CD14-positive monocyte (primary cell): ENCODE measurements around the gene TMEM61. TPM values are rescaled to one million over a fixed set of nuclear protein-coding genes. Genes with fewer than 3 reads are reported as not detected.

Experiments used
- DNase-seq, 3 donors: peaks; one replicate each; pipeline ENCODE4 v3.0.0-alpha.2; 2011 to 2022
- H2AFZ ChIP-seq: 2 replicates; pipeline ENCODE4 v1.6.0; 2012; ENCODE audit warnings: mild to moderate bottlenecking, low read depth, low read length, inconsistent platforms; ENCODE audit not compliant: insufficient read depth, poor library complexity, severe bottlenecking
- H3K27ac ChIP-seq, 2 donors: 1 replicate in 1 of 2; 2 replicates in 1 of 2; pipeline ENCODE4 v1.5.1; 2012 to 2013; ENCODE audit warnings: low read length in 2 of 2, control low read depth in 1 of 2, inconsistent platforms in 1 of 2, low read depth in 1 of 2, mild to moderate bottlenecking in 1 of 2
- H3K27me3 ChIP-seq, 2 donors: one replicate each; pipeline versions ENCODE4 v1.6.0 to v1.6.1; 2011 to 2013; ENCODE audit warnings: low read length in 2 of 2; ENCODE audit not compliant: control insufficient read depth in 2 of 2, insufficient read depth in 2 of 2
- H3K36me3 ChIP-seq, 2 donors: replicated peaks in 1 of 2; 1 replicate in 1 of 2; 2 replicates in 1 of 2; pipeline versions ENCODE4 v1.5.1 to v1.6.1; 2012 to 2013; ENCODE audit warnings: low read length in 2 of 2, control low read depth in 1 of 2, inconsistent platforms in 1 of 2, mild to moderate bottlenecking in 1 of 2; ENCODE audit not compliant: insufficient read depth in 2 of 2, control insufficient read depth in 1 of 2
- H3K4me1 ChIP-seq, 2 donors: 1 replicate in 1 of 2; 2 replicates in 1 of 2; pipeline versions ENCODE4 v1.5.1 to v1.6.1; 2012 to 2013; ENCODE audit warnings: low read length in 2 of 2, control low read depth in 1 of 2, inconsistent platforms in 1 of 2, mild to moderate bottlenecking in 1 of 2, moderate library complexity in 1 of 2; ENCODE audit not compliant: insufficient read depth in 2 of 2, control insufficient read depth in 1 of 2
- H3K4me2 ChIP-seq: replicated peaks from 2 replicates; pipeline ENCODE3; 2012; ENCODE audit warnings: low read length, moderate library complexity, mild to moderate bottlenecking; ENCODE audit not compliant: poor library complexity, severe bottlenecking; ENCODE audit errors: extremely low read depth
- H3K4me3 ChIP-seq, 3 experiments: fragments of 200-600 bp in 1 of 3; sonication (generic) in 1 of 3; replicated peaks in 1 of 3; 1 replicate in 2 of 3; 2 replicates in 1 of 3; pipeline ENCODE4 v1.5.1; 2011 to 2013; ENCODE audit warnings: low read length in 3 of 3, mild to moderate bottlenecking in 3 of 3, control low read depth in 2 of 3, low read depth in 2 of 3, inconsistent platforms in 1 of 3, moderate library complexity in 1 of 3
- H3K79me2 ChIP-seq: 2 replicates; pipeline ENCODE4 v1.6.0; 2012; ENCODE audit warnings: mild to moderate bottlenecking, control low read depth, inconsistent platforms, low read length, moderate library complexity; ENCODE audit not compliant: insufficient read depth
- H3K9ac ChIP-seq: 2 replicates; pipeline ENCODE4 v1.6.0; 2017; ENCODE audit warnings: low read length, mild to moderate bottlenecking; ENCODE audit not compliant: insufficient read depth, poor library complexity, severe bottlenecking
- H3K9me3 ChIP-seq, 2 donors: replicated peaks in 1 of 2; 1 replicate in 1 of 2; 2 replicates in 1 of 2; pipeline versions ENCODE4 v1.5.1 to v1.6.1; 2012 to 2013; ENCODE audit warnings: low read length in 2 of 2, control low read depth in 1 of 2; ENCODE audit not compliant: control insufficient read depth in 1 of 2, insufficient read depth in 1 of 2
- H4K20me1 ChIP-seq: 2 replicates; pipeline ENCODE4 v1.6.0; 2012; ENCODE audit warnings: mild to moderate bottlenecking, low read length, control low read depth, moderate library complexity; ENCODE audit not compliant: insufficient read depth
- H3K27ac Mint-ChIP-seq, 7 donors: one replicate each; pipeline ENCODE4 v1.8.0; 2020; ENCODE audit warnings: mild to moderate bottlenecking in 7 of 7, mixed read lengths in 7 of 7, moderate library complexity in 6 of 7, inconsistent platforms in 2 of 7
- H3K27me3 Mint-ChIP-seq, 3 donors: one replicate each; pipeline ENCODE4 v1.8.0; 2021 to 2022; ENCODE audit warnings: low read depth in 3 of 3, mild to moderate bottlenecking in 3 of 3, mixed read lengths in 3 of 3, moderate library complexity in 3 of 3, inconsistent platforms in 1 of 3
- H3K36me3 Mint-ChIP-seq, 2 donors: one replicate each; pipeline ENCODE4 v1.8.0; 2020; ENCODE audit warnings: mixed read lengths in 2 of 2, inconsistent platforms in 1 of 2, mild to moderate bottlenecking in 1 of 2
- H3K4me1 Mint-ChIP-seq: one replicate; pipeline ENCODE4 v1.8.0; 2020; ENCODE audit warnings: mild to moderate bottlenecking, mixed read lengths
- H3K4me3 Mint-ChIP-seq, 2 donors: one replicate each; pipeline ENCODE4 v1.8.0; 2020; ENCODE audit warnings: mild to moderate bottlenecking in 2 of 2, mixed read lengths in 2 of 2, moderate library complexity in 1 of 2
- H3K9me3 Mint-ChIP-seq, 7 donors: one replicate each; pipeline ENCODE4 v1.8.0; 2020 to 2022; ENCODE audit warnings: mixed read lengths in 7 of 7, mild to moderate bottlenecking in 6 of 7, moderate library complexity in 6 of 7, inconsistent platforms in 2 of 7
- CTCF ChIP-seq: fragments of 200-600 bp; IDR thresholded peaks from one replicate; pipeline ENCODE4 v1.8.0; 2022; ENCODE audit warnings: antibody characterized with exemption, mild to moderate bottlenecking
- WGBS: methylation state at CpG from one replicate; pipeline ENCODE4 v1.1.5; 2013; ENCODE audit warnings: missing lambda C conversion rate; ENCODE audit not compliant: insufficient coverage; 5-methylcytosine and 5-hydroxymethylcytosine counted together
- intact Hi-C, 2 donors: fragments of 100-400 bp; cut with micrococcal nuclease; formaldehyde crosslinking; loops; one replicate each; pipeline versions ENCODE4 v1.15.0 to v1.15.1; 2023
- polyA plus RNA-seq, 3 donors: library from polyadenylated mRNA; depleted of rRNA in 1 of 3; unstranded in 2 of 3; stranded (reverse) in 1 of 3; fragments of 300-500 nt in 2 of 3; fragments of >200 nt in 1 of 3; fragmentation: Illumina TruSeq in 2 of 3; gene quantifications; 1 replicate in 2 of 3; 2 replicates in 1 of 3; pipeline ENCODE4 v1.2.3, GENCODE V29; 2012 to 2021

Gene TMEM61
- polyA plus RNA-seq, 3 donors, result not detected

- H2AFZ ChIP-seq, result no peak overlapping the region
- H3K9me3 ChIP-seq, result peaks cover 0 to under 1% of the 10 kb centered on the region in 2 donors
- WGBS, result 77% methylated on average over 8 of the region's 12 CpGs
- H3K4me3 ChIP-seq, result no peak overlapping the region
- H3K27me3 Mint-ChIP-seq, result peaks cover 20 to 36% (median 25%) of the 10 kb centered on the region in 3 donors
- intact Hi-C loops, result no loop called here
- peaks cover 14% of the 10 kb centered on the region for H3K4me1 Mint-ChIP-seq
- TF ChIP-seq CTCF, result no peak
- H3K27ac ChIP-seq, result no peak overlapping the region
- no peak for DNase-seq
- H3K27me3 ChIP-seq, result peaks cover 4 to 15% of the 10 kb centered on the region in 2 donors
- no peaks in the 10 kb centered on the region for H3K36me3 ChIP-seq
- no peak overlapping the region for H3K4me2 ChIP-seq
- no peaks in the 10 kb centered on the region for H4K20me1 ChIP-seq
- no peak overlapping the region for H3K27ac Mint-ChIP-seq
- peaks cover 0 to 6% (median 0%) of the 10 kb centered on the region in 7 donors for H3K9me3 Mint-ChIP-seq
- H3K4me1 ChIP-seq, result peaks cover 9 to 13% of the 10 kb centered on the region in 2 donors
- no peaks in the 10 kb centered on the region for H3K79me2 ChIP-seq
- no peak overlapping the region for H3K9ac ChIP-seq
- no peak overlapping the region for H3K4me3 Mint-ChIP-seq
- no peaks in the 10 kb centered on the region for H3K36me3 Mint-ChIP-seq
These were observed 11.5 kb downstream of the TMEM61 start for GRCh38 chr1:54991939-54992338.

GRCh38 chr1:54993140-54993539 lies 12.7 kb downstream of the TMEM61 start:
- H3K36me3 ChIP-seq, result no peaks in the 10 kb centered on the region
- no peak overlapping the region for H3K9ac ChIP-seq
- no peak overlapping the region for H3K4me2 ChIP-seq
- Mint-ChIP-seq H3K4me1 (peaks cover 17% of the 10 kb centered on the region), H3K9me3 (peaks cover 0 to 6% (median 0%) of the 10 kb centered on the region in 7 donors), H3K27me3 (peaks cover 31 to 48% (median 37%) of the 10 kb centered on the region in 3 donors), H3K27ac (no peak overlapping the region), H3K4me3 (no peak overlapping the region), H3K36me3 (peaks cover 0 to 3% of the 10 kb centered on the region in 2 donors)
- H3K9me3 ChIP-seq, result peaks cover 0 to 9% of the 10 kb centered on the region in 2 donors
- peaks cover 9 to 16% of the 10 kb centered on the region in 2 donors for H3K4me1 ChIP-seq
- no peak overlapping the region for H2AFZ ChIP-seq
- intact Hi-C loops, result no loop called here
- no peak overlapping the region for H3K4me3 ChIP-seq
- H3K27ac ChIP-seq, result no peak overlapping the region
- no peaks in the 10 kb centered on the region for H3K79me2 ChIP-seq
- TF ChIP-seq CTCF, result no peak
- no peaks in the 10 kb centered on the region for H4K20me1 ChIP-seq
- 100% methylated on average over 4 of the region's 6 CpGs for WGBS
- no peak for DNase-seq
- H3K27me3 ChIP-seq, result peaks cover 14 to 27% of the 10 kb centered on the region in 2 donors
